ENCODE measurements around the gene PSMD14. TPM values are rescaled to one million over a fixed set of nuclear protein-coding genes. Genes with fewer than 3 reads are reported as not detected.

PSMD14 gene
- total RNA-seq, 1 donor from 2014 or later, result 33.5 TPM

- no peaks in the 10 kb centered on the region for H3K9me3 ChIP-seq
- H3K4me3 ChIP-seq, result no peak overlapping the region
- no peaks in the 10 kb centered on the region for H3K27me3 ChIP-seq (ENCODE audit: low read depth)
- no peak for TF ChIP-seq CTCF (IDR thresholded peaks at IDR 0.05)
- ATAC-seq (no peak), DNase-seq (no peak)
- H3K36me3 ChIP-seq, result no peaks in the 10 kb centered on the region
- intact Hi-C loops (cut with DNase I), result no loop called here
- H3K27ac ChIP-seq, result no peak overlapping the region
- H3K4me1 ChIP-seq, result no peaks in the 10 kb centered on the region
Measured at GRCh38 chr2:161315380-161315779, 7.2 kb downstream of the PSMD14 start.

GRCh38 chr2:161316701-161317100 lies 8.5 kb downstream of the PSMD14 start:
- no peak for TF ChIP-seq CTCF (IDR thresholded peaks at IDR 0.05)
- Histone ChIP-seq H3K36me3 (peaks cover 3% of the 10 kb centered on the region), H3K27ac (no peak overlapping the region), H3K27me3 (ENCODE audit: low read depth) (no peaks in the 10 kb centered on the region), H3K9me3 (no peaks in the 10 kb centered on the region), H3K4me3 (no peak overlapping the region), H3K4me1 (no peaks in the 10 kb centered on the region)
- no peak for ATAC-seq
- DNase-seq, result no peak
- intact Hi-C loops (cut with DNase I), result no loop called here

- DNase-seq, result no peak
- no peak overlapping the region for H3K4me3 ChIP-seq
- H3K9me3 ChIP-seq, result no peaks in the 10 kb centered on the region
- intact Hi-C loops (cut with DNase I), result no loop called here
- ATAC-seq, result no peak
- H3K4me1 ChIP-seq, result no peaks in the 10 kb centered on the region
- no peak for TF ChIP-seq CTCF (IDR thresholded peaks at IDR 0.05)
- H3K27me3 ChIP-seq (ENCODE audit: low read depth), result no peaks in the 10 kb centered on the region
- no peak overlapping the region for H3K27ac ChIP-seq
- peaks cover 20% of the 10 kb centered on the region for H3K36me3 ChIP-seq
Measured at GRCh38 chr2:161321944-161322648, 13.9 kb downstream of the PSMD14 start.

- DNase-seq, result no peak
- intact Hi-C loops (cut with DNase I), result no loop called here
- H3K36me3 ChIP-seq, result peaks cover 23% of the 10 kb centered on the region
- no peaks in the 10 kb centered on the region for H3K27me3 ChIP-seq (ENCODE audit: low read depth)
- H3K27ac ChIP-seq, result no peak overlapping the region
- no peak overlapping the region for H3K4me3 ChIP-seq
- no peaks in the 10 kb centered on the region for H3K9me3 ChIP-seq
- no peak for TF ChIP-seq CTCF (IDR thresholded peaks at IDR 0.05)
- ATAC-seq, result no peak
- no peaks in the 10 kb centered on the region for H3K4me1 ChIP-seq
Measured at GRCh38 chr2:161324876-161325275, 16.7 kb downstream of the PSMD14 start.

GRCh38 chr2:161327582-161327981 lies 19.4 kb downstream of the PSMD14 start:
- H3K36me3 ChIP-seq, result peaks cover 18% of the 10 kb centered on the region
- no peak overlapping the region for H3K4me3 ChIP-seq
- H3K27ac ChIP-seq, result no peak overlapping the region
- intact Hi-C loops (cut with DNase I), result no loop called here
- TF ChIP-seq CTCF (IDR thresholded peaks at IDR 0.05), result no peak
- DNase-seq (no peak), ATAC-seq (no peak)
- H3K4me1 ChIP-seq, result no peaks in the 10 kb centered on the region
- no peaks in the 10 kb centered on the region for H3K27me3 ChIP-seq (ENCODE audit: low read depth)
- H3K9me3 ChIP-seq, result no peaks in the 10 kb centered on the region
